H54 (cell line): ENCODE results near the gene PHLDA3.
A peak's percentile ranks its signal among the peaks of the same experiment; 100 is the strongest.

Source experiments
- DNase-seq: peaks from one replicate; pipeline ENCODE4 v3.0.0; 2011; ENCODE audit warnings: low spot score, mixed read lengths; ENCODE audit not compliant: insufficient read length
- FAIRE-seq: peaks from 3 replicates; lab custom pipeline; 2011; peaks lifted over from hg19 to GRCh38; lab: Jason Lieb, UNC
- POLR2A ChIP-seq: IDR thresholded peaks from 2 replicates; pipeline ENCODE4 v1.6.1; 2011; ENCODE audit warnings: low read depth, mild to moderate bottlenecking, low read length

PHLDA3 gene

GRCh38 chr1:201468844-201469644 lies at the start of gene PHLDA3:
PHLDA3 (minus strand) TSS chr1:201469188; CDS start chr1:201468786, 402 bp downstream.
- FAIRE-seq (no peak), DNase-seq (peak; percentile 82)
- peak; percentile 97 for TF ChIP-seq POLR2A

- DNase-seq (no peak), FAIRE-seq (no peak)
- TF ChIP-seq POLR2A: no peak
Observed at GRCh38 chr1:201518071-201518470, 49.1 kb upstream of the PHLDA3 start.

- TF ChIP-seq POLR2A: no peak
- no peak for FAIRE-seq
Observed at GRCh38 chr1:201517631-201518030, 48.6 kb upstream of the PHLDA3 start.

GRCh38 chr1:201516511-201517127 lies 47.6 kb upstream of the PHLDA3 start:
- FAIRE-seq (no peak), DNase-seq (no peak)
- no peak for TF ChIP-seq POLR2A

More at GRCh38 chr1:201517631-201518030, 48.6 kb upstream of the PHLDA3 start:
- DNase-seq: no peak

- DNase-seq (no peak), FAIRE-seq (no peak)
- TF ChIP-seq POLR2A: no peak
Observed at GRCh38 chr1:201515895-201516294, 46.9 kb upstream of the PHLDA3 start.

GRCh38 chr1:201515062-201515750 lies 46.2 kb upstream of the PHLDA3 start:
- FAIRE-seq (no peak), DNase-seq (no peak)
- no peak for TF ChIP-seq POLR2A

- no peak for TF ChIP-seq POLR2A
- no peak for FAIRE-seq
- DNase-seq: no peak
Observed at GRCh38 chr1:201514466-201514865, 45.5 kb upstream of the PHLDA3 start.

- FAIRE-seq: no peak
- no peak for DNase-seq
- no peak for TF ChIP-seq POLR2A
Observed at GRCh38 chr1:201513498-201514243, 44.7 kb upstream of the PHLDA3 start.

GRCh38 chr1:201511941-201512539 lies 43.1 kb upstream of the PHLDA3 start:
- DNase-seq (no peak), FAIRE-seq (no peak)
- TF ChIP-seq POLR2A: no peak

GRCh38 chr1:201511396-201511940 lies 42.5 kb upstream of the PHLDA3 start:
- FAIRE-seq: no peak
- TF ChIP-seq POLR2A: no peak
- DNase-seq: no peak

GRCh38 chr1:201510734-201511133 lies 41.7 kb upstream of the PHLDA3 start:
- no peak for TF ChIP-seq POLR2A
- FAIRE-seq (no peak), DNase-seq (no peak)

- no peak for TF ChIP-seq POLR2A
- DNase-seq (no peak), FAIRE-seq (no peak)
Observed at GRCh38 chr1:201509601-201510374, 40.8 kb upstream of the PHLDA3 start.
